ENCODE results near the gene EIF1. TPM values are rescaled to one million over a fixed set of nuclear protein-coding genes. Genes with fewer than 3 reads are reported as not detected.

EIF1 gene
- total and polyA plus RNA-seq, 2 of the 8 experiments (the other 6 are each of a cell fraction or from before 2014, with no cell fraction given) = 175 to 539 TPM

GRCh38 chr17:41739661-41740352 is 51.1 kb downstream of the EIF1 start:
- Histone ChIP-seq H4K5ac (ENCODE audit: insufficient read length, low read depth, low read length) (no peak overlapping the region), H4K20me1 (replicated peaks in 1 of 2; ENCODE audit: control insufficient read depth in 1 of 2, insufficient read depth in 2 of 2, low read length in 2 of 2) (no peaks in the 10 kb centered on the region), H3K36me3 (ENCODE audit: control insufficient read depth in 2 of 4, insufficient read depth in 4 of 4, low read length in 3 of 4) (no peaks in the 10 kb centered on the region), H2AFZ (ENCODE audit: low read length) (no peak overlapping the region), H3K18ac (ENCODE audit: extremely low read depth, low read length) (no peak overlapping the region; the same call in 1 of the 2 replicates), H2BK12ac (ENCODE audit: low read depth, low read length) (no peak overlapping the region; the same call in 1 of the 2 replicates), H2AK5ac (ENCODE audit: low read depth, low read length) (no peak overlapping the region), H3K56ac (replicated peaks; ENCODE audit: insufficient read length, low read depth, low read length) (no peak overlapping the region), H4K8ac (ENCODE audit: extremely low read depth, insufficient read depth, low read length) (peak overlapping the region; percentile 62; the same call in 1 of the 2 replicates), H3K4me3 (ENCODE audit: extremely low read depth in 1 of 4, insufficient read depth in 2 of 4, low read depth in 3 of 4, low read length in 4 of 4) (no peak overlapping the region), H2BK5ac (ENCODE audit: low read depth, low read length) (no peak overlapping the region), H2BK15ac (ENCODE audit: low read length) (peak overlapping the region; percentile 25), H3K23ac (ENCODE audit: insufficient read length) (no peak overlapping the region), H2BK120ac (replicated peaks; ENCODE audit: low read depth, low read length) (no peak overlapping the region), H3K79me1 (ENCODE audit: low read depth, low read length) (no peaks in the 10 kb centered on the region), H3K27me3 (replicated peaks in 1 of 4; ENCODE audit: control insufficient read depth in 3 of 4, extremely low read depth in 1 of 4, insufficient read depth in 3 of 4, low read length in 3 of 4) (peaks cover 5 to 33% (median 20%) of the 10 kb centered on the region in 4 experiments), H3K4me2 (ENCODE audit: insufficient read depth in 1 of 2, low read depth in 2 of 2, low read length in 2 of 2) (no peak overlapping the region), H3K27ac (ENCODE audit: low read depth, low read length) (no peak overlapping the region), H2BK20ac (ENCODE audit: low read length) (no peak overlapping the region), H3K4me1 (replicated peaks in 1 of 4; ENCODE audit: control insufficient read depth in 3 of 4, insufficient read depth in 4 of 4, low read length in 3 of 4) (peaks cover 0 to 9% (median 7%) of the 10 kb centered on the region in 4 experiments; a peak in 6 of 7 replicates), H3K79me2 (ENCODE audit: control insufficient read depth in 1 of 2, insufficient read depth in 2 of 2, low read length in 2 of 2) (no peaks in the 10 kb centered on the region), H3K9me3 (ENCODE audit: insufficient read depth in 2 of 2, low read depth in 1 of 2, low read length in 1 of 2) (no peaks in the 10 kb centered on the region), H3K9ac (replicated peaks in 1 of 4; ENCODE audit: extremely low read depth in 1 of 4, low read depth in 3 of 4, low read length in 3 of 4) (no peak overlapping the region), H3K4ac (replicated peaks; ENCODE audit: insufficient read length, low read depth, low read length) (no peak overlapping the region), H3K14ac (ENCODE audit: insufficient read length) (no peak overlapping the region), H3K23me2 (ENCODE audit: low read depth, low read length) (peaks cover 1% of the 10 kb centered on the region; the same call in 1 of the 2 replicates), H4K91ac (replicated peaks; ENCODE audit: insufficient read length, low read length) (no peak overlapping the region)
- WGBS, 2 experiments (ENCODE audit: extremely low coverage in 1 of 2, insufficient coverage in 1 of 2, insufficient read length in 1 of 2, insufficient replicate concordance in 2 of 2, low coverage in 1 of 2, low lambda C conversion rate in 2 of 2, missing lambda C conversion rate in 1 of 2) = 85% methylated on average over 9 of the region's 9 CpGs; no CpG with 5 or more reads in 1 of the 2 experiments
- CTCF ChIA-PET (ENCODE audit: partially characterized antibody) = interaction anchor here (0.8 to 5.9 kb wide), 6 partner anchors 14 to 103 kb away, joined by 3 to 39 read pairs (median 3); partner anchors contain the start of gene JUP
- DNase-seq (ENCODE audit: low read depth in 1 of 2, low spot score in 2 of 2) (no peak), FAIRE-seq (no peak)
- POLR2A ChIA-PET (ENCODE audit: partially characterized antibody) = interaction anchor here (1.2 to 5.2 kb wide), 6 partner anchors 11 to 126 kb away, joined by 3 to 19 read pairs (median 8); partner anchors contain the start of genes EIF1, JUP and KLHL11
- TF ChIP-seq TAF7 (optimal IDR thresholded peaks at IDR 0.05; ENCODE audit: borderline replicate concordance, low read depth, low read length) (no peak), TAF1 (IDR thresholded peaks at IDR 0.05; ENCODE audit: low read depth, low read length) (no peak), KDM4A (IDR thresholded peaks at IDR 0.05; ENCODE audit: low read depth, low read length, severe bottlenecking) (no peak), SIX5 (IDR thresholded peaks at IDR 0.05; ENCODE audit: low read depth, low read length) (no peak), TCF12 (IDR thresholded peaks at IDR 0.05; ENCODE audit: low read depth, low read length) (no peak), FOSL1 (IDR thresholded peaks at IDR 0.05; ENCODE audit: insufficient read depth, low read depth, low read length) (no peak), JUN (IDR thresholded peaks at IDR 0.05; ENCODE audit: low read depth, low read length) (no peak), CEBPB (IDR thresholded peaks at IDR 0.05; ENCODE audit: low read depth, low read length) (no peak), SP1 (IDR thresholded peaks at IDR 0.05; ENCODE audit: low read depth, low read length) (no peak)
- TF ChIP-seq, protein P1, sequence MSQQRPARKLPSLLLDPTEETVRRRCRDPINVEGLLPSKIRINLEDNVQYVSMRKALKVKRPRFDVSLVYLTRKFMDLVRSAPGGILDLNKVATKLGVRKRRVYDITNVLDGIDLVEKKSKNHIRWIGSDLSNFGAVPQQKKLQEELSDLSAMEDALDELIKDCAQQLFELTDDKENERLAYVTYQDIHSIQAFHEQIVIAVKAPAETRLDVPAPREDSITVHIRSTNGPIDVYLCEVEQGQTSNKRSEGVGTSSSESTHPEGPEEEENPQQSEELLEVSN (IDR thresholded peaks at IDR 0.05) = no peak
- TF ChIP-seq, protein P2, sequence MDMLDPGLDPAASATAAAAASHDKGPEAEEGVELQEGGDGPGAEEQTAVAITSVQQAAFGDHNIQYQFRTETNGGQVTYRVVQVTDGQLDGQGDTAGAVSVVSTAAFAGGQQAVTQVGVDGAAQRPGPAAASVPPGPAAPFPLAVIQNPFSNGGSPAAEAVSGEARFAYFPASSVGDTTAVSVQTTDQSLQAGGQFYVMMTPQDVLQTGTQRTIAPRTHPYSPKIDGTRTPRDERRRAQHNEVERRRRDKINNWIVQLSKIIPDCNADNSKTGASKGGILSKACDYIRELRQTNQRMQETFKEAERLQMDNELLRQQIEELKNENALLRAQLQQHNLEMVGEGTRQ (IDR thresholded peaks at IDR 0.05; ENCODE audit: low read length) = no peak
